Tibial nerve (tissue), 4 donors: ENCODE data around the gene ZMYND12. TPM values are rescaled to one million over a fixed set of nuclear protein-coding genes. Genes with fewer than 3 reads are reported as not detected.

Experiments used
- DNase-seq, 2 donors: peaks; one replicate each; pipeline ENCODE4 v3.0.0-alpha.2; 2019; ENCODE audit warnings: low spot score in 2 of 2
- H3K27ac ChIP-seq, 4 donors: fragments of 200-600 bp; sonication (generic) in 3 of 4; one replicate each; pipeline ENCODE4 v1.5.1; 2017 to 2019; ENCODE audit warnings: mild to moderate bottlenecking in 1 of 4
- H3K27me3 ChIP-seq, 2 donors: fragments of 200-600 bp; sonication (generic) in 1 of 2; one replicate each; pipeline versions ENCODE4 v1.5.1 to v1.6.0; 2017 to 2019
- H3K36me3 ChIP-seq, 3 donors: fragments of 200-600 bp; sonication (generic); one replicate each; pipeline ENCODE4 v1.5.1; 2018 to 2019
- H3K4me1 ChIP-seq, 4 donors: fragments of 200-600 bp; sonication (generic) in 3 of 4; one replicate each; pipeline ENCODE4 v1.5.1; 2017 to 2019
- H3K4me3 ChIP-seq, 4 donors: fragments of 200-600 bp; sonication (generic) in 3 of 4; one replicate each; pipeline ENCODE4 v1.5.1; 2017 to 2019; ENCODE audit warnings: mild to moderate bottlenecking in 1 of 4, moderate library complexity in 1 of 4
- H3K9me3 ChIP-seq, 4 donors: fragments of 200-600 bp; sonication (generic) in 3 of 4; one replicate each; pipeline ENCODE4 v1.5.1; 2017 to 2019
- EP300 ChIP-seq, 2 donors: sonication (generic); formaldehyde crosslinking; IDR thresholded peaks; one replicate each; pipeline ENCODE4 v1.6.1; 2017; ENCODE audit warnings: antibody characterized with exemption in 2 of 2, mild to moderate bottlenecking in 1 of 2
- POLR2A ChIP-seq, 2 donors: fragments of 450-650 bp; IDR thresholded peaks; one replicate each; pipeline ENCODE4 v1.6.1; 2017; ENCODE audit warnings: antibody characterized with exemption in 2 of 2, mild to moderate bottlenecking in 2 of 2, moderate library complexity in 2 of 2
- WGBS, 2 donors: methylation state at CpG; one replicate each; pipeline ENCODE4 v1.1.5; 2018; 5-methylcytosine and 5-hydroxymethylcytosine counted together
- total RNA-seq, 4 donors: library from RNA; depleted of rRNA; stranded (reverse); fragments of >200 nt; gene quantifications; one replicate each; pipeline ENCODE4 v1.1.0, GENCODE V29; 2016
- TF ChIP-seq, protein P1 (sequence below), 5 experiments: fragments of 200-600 bp in 3 of 5; fragments of 450-650 bp in 2 of 5; sonication (generic) in 3 of 5; IDR thresholded peaks; one replicate each; pipeline ENCODE4 v1.5.1; 2016 to 2019; ENCODE audit warnings: antibody characterized with exemption in 5 of 5, mild to moderate bottlenecking in 3 of 5, moderate library complexity in 2 of 5

The ZMYND12 gene
- total RNA-seq, 4 donors from 2014 or later = 0.42 to 2.9 (median 1.3) TPM; not detected in 1

- TF ChIP-seq POLR2A (IDR thresholded peaks at IDR 0.05) (no peak), EP300 (IDR thresholded peaks at IDR 0.05) (no peak)
- TF ChIP-seq, protein P1, sequence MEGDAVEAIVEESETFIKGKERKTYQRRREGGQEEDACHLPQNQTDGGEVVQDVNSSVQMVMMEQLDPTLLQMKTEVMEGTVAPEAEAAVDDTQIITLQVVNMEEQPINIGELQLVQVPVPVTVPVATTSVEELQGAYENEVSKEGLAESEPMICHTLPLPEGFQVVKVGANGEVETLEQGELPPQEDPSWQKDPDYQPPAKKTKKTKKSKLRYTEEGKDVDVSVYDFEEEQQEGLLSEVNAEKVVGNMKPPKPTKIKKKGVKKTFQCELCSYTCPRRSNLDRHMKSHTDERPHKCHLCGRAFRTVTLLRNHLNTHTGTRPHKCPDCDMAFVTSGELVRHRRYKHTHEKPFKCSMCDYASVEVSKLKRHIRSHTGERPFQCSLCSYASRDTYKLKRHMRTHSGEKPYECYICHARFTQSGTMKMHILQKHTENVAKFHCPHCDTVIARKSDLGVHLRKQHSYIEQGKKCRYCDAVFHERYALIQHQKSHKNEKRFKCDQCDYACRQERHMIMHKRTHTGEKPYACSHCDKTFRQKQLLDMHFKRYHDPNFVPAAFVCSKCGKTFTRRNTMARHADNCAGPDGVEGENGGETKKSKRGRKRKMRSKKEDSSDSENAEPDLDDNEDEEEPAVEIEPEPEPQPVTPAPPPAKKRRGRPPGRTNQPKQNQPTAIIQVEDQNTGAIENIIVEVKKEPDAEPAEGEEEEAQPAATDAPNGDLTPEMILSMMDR (IDR thresholded peaks at IDR 0.05) = no peak
- Histone ChIP-seq H3K4me1 (no peaks in the 10 kb centered on the region), H3K36me3 (peaks cover 0 to 7% (median 0%) of the 10 kb centered on the region in 3 donors), H3K27ac (no peak overlapping the region), H3K27me3 (no peaks in the 10 kb centered on the region), H3K4me3 (no peak overlapping the region), H3K9me3 (no peaks in the 10 kb centered on the region)
- WGBS, 2 donors = 89 to 98% methylated on average over 2 of the region's 2 CpGs
- DNase-seq = no peak
These were observed 13.9 kb upstream of the ZMYND12 start for GRCh38 chr1:42469727-42470126.

DNA sequence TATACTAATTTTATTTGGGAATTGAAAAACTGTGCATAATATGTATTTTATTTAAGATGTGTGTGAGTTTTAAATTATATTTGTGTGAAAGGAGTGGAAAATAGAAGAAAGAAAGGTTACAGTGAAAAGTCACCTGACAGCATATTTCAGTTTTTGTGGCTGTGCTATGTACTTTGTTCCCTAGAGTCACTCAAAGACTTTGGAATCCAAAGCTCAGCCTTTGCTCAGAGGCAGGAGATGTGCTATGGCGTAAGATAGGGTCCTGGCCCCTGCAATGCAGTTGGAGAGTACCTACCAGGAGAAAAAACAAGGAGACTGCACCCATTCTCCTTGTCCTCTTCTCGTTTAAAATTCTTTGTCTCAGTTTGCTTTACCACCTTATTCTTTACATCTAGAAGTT, 10.2 kb upstream of the ZMYND12 start:
- 86 to 92% methylated on average over 2 of the region's 2 CpGs for WGBS, 2 donors
- Histone ChIP-seq H3K9me3 (no peaks in the 10 kb centered on the region), H3K27me3 (no peaks in the 10 kb centered on the region), H3K36me3 (peaks cover 0 to 5% (median 0%) of the 10 kb centered on the region in 3 donors), H3K4me3 (no peak overlapping the region), H3K4me1 (peaks cover 0 to 19% (median 9%) of the 10 kb centered on the region in 4 donors), H3K27ac (no peak overlapping the region)
- TF ChIP-seq POLR2A (IDR thresholded peaks at IDR 0.05) (no peak), EP300 (IDR thresholded peaks at IDR 0.05) (no peak)
- TF ChIP-seq, protein P1 (IDR thresholded peaks at IDR 0.05) = no peak
- no peak for DNase-seq

DNA sequence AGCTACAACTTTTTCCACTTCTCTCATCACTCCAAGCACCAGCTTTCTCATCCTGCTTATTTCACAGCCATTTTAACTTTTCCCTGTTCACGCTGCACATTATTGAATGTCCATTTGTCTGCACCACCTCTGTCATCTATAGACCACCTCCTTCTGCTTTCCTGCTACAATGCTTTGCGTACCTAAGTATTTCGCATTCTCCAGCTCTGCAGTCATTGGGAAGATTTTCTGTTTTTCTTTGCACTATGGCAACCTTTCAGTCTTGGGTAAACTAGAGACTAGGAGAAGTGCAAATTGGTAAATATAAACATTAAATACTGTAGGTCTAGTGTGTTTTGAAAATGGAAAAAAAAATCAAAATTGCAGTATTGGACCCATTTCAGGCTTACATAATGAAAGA, 8.1 kb upstream of the ZMYND12 start:
- Histone ChIP-seq H3K27ac (peak overlapping the region in 1 of 4 donors; percentile 43), H3K36me3 (peaks cover 0 to 22% (median 0%) of the 10 kb centered on the region in 3 donors), H3K4me3 (peak overlapping the region; percentile 60 to 76 (median 74)), H3K4me1 (peaks cover 0 to 19% (median 9%) of the 10 kb centered on the region in 4 donors), H3K27me3 (no peaks in the 10 kb centered on the region), H3K9me3 (no peaks in the 10 kb centered on the region)
- no peak for DNase-seq
- WGBS, 2 donors = 66 to 70% methylated on average over 3 of the region's 3 CpGs
- TF ChIP-seq, protein P1 (IDR thresholded peaks at IDR 0.05) = no peak
- TF ChIP-seq POLR2A (IDR thresholded peaks at IDR 0.05) (no peak), EP300 (IDR thresholded peaks at IDR 0.05) (no peak)

DNA sequence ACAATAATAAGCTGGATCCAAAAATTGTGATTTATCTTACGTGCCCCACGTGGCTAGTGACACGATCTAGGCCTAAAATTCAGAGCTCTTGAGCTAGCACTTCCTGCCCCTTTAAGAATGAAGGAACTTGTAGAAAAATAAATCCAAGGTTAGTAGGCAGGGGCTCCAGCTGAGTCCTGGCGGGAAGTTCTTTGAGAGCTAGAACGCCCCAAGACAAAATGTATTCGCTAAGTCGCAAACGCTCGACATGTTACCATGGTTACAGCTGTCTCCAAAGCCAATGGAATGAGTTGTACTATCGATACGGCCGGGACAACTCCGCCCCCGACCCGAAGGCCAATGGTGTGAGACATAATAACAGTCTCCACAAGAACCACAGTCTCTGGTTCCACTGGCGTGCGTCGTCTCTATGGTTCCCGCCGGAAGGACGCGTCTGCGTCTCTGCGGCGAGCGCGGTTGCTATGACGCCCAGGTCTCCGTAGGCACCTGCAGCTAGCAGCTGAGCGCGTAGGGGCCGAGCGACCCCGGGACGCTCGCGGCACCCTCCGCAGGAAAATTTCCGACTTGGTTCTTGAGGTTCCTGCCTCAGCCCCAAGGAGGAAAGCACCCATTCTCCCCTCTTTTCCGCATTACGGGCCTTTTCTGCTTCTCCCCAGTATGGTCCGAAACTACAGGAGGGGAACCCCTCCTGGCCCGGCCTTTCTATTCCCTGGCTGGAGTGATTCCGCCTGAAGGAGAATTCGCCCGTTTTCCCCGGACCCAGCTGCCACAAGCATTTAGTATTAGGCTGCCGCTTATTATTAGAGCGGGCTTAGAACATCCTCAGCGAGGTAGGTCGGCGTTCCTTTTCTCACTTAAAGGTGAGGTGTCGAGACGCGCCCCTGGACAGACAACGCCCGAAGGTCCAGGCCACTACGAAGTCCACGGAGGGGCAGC, 7.3 kb upstream of the ZMYND12 start, which contains the start of gene CCDC30:
Gene CCDC30 (plus strand): TSS at position 459 of the 936 bp plus-strand sequence. CDS start 17,266 bp downstream, outside the sequence.
- TF ChIP-seq EP300 (IDR thresholded peaks at IDR 0.05) (no peak), POLR2A (IDR thresholded peaks at IDR 0.05) (peak in 1 of 2 donors; percentile 16)
- TF ChIP-seq, protein P1 (IDR thresholded peaks at IDR 0.05) = peak in 1 of 5 experiments; percentile 20
- H3K4me1 ChIP-seq = peaks cover 0 to 22% (median 9%) of the 10 kb centered on the region in 4 donors
- no peaks in the 10 kb centered on the region for H3K27me3 ChIP-seq
- peak; percentile 94 for DNase-seq
- H3K4me3 ChIP-seq = peak within 1 kb of the TSS; percentile 60 to 76 (median 74)
- H3K36me3 ChIP-seq = peaks cover 0 to 31% (median 0%) of the 10 kb centered on the region in 3 donors
- no peaks in the 10 kb centered on the region for H3K9me3 ChIP-seq
- H3K27ac ChIP-seq = peak within 1 kb of the TSS in 3 of 4 donors; percentile 35 to 59 (median 43)
- WGBS, 2 donors = 0 to 2% methylated on average over 48 to 55 of the region's 59 CpGs

- H3K4me3 ChIP-seq = no peak overlapping the region
- TF ChIP-seq POLR2A (IDR thresholded peaks at IDR 0.05) (no peak), EP300 (IDR thresholded peaks at IDR 0.05) (no peak)
- TF ChIP-seq, protein P1 (IDR thresholded peaks at IDR 0.05) = no peak
- H3K9me3 ChIP-seq = no peaks in the 10 kb centered on the region
- no peaks in the 10 kb centered on the region for H3K27me3 ChIP-seq
- WGBS, 2 donors = 75 to 93% methylated on average over 2 of the region's 2 CpGs
- DNase-seq = no peak
- H3K27ac ChIP-seq = no peak overlapping the region
- peaks cover 0 to 35% (median 17%) of the 10 kb centered on the region in 4 donors for H3K4me1 ChIP-seq
- peaks cover 0 to 33% (median 0%) of the 10 kb centered on the region in 3 donors for H3K36me3 ChIP-seq
These were observed 5.4 kb upstream of the ZMYND12 start for GRCh38 chr1:42461196-42461595.
